ENCODE results near the gene LRRC47. TPM values are rescaled to one million over a fixed set of nuclear protein-coding genes. Genes with fewer than 3 reads are reported as not detected.

LRRC47 gene
- polyA plus RNA-seq, 1 of the 3 experiments (the other 2 are of a cell fraction), result 34.6 TPM

DNA sequence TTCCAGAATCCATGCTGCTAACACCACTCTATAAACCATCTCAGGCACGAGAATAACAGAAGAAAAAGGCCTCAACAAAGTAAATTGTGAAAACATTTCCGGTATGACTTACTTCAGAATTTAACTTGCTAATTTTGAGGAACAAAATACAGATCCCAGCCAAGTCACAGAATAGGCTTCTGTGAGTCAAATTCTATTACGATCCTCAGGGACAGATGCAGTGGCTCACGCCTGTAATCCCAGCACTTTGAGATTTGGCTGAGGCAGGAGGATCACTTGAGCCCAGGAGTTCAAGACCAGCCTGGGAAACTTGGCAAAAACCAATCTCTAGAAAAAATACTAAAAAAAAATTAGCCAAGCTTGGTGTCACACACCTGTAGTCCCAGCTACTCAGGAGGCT is 52.9 kb downstream of the LRRC47 start (continued):
- TF ChIP-seq, protein P1, sequence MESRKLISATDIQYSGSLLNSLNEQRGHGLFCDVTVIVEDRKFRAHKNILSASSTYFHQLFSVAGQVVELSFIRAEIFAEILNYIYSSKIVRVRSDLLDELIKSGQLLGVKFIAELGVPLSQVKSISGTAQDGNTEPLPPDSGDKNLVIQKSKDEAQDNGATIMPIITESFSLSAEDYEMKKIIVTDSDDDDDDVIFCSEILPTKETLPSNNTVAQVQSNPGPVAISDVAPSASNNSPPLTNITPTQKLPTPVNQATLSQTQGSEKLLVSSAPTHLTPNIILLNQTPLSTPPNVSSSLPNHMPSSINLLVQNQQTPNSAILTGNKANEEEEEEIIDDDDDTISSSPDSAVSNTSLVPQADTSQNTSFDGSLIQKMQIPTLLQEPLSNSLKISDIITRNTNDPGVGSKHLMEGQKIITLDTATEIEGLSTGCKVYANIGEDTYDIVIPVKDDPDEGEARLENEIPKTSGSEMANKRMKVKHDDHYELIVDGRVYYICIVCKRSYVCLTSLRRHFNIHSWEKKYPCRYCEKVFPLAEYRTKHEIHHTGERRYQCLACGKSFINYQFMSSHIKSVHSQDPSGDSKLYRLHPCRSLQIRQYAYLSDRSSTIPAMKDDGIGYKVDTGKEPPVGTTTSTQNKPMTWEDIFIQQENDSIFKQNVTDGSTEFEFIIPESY (IDR thresholded peaks at IDR 0.05; ENCODE audit: borderline replicate concordance, low read depth), result no peak
- no peak for TF ChIP-seq JUND (IDR thresholded peaks at IDR 0.05)
- no peak for TF ChIP-seq NFIC (IDR thresholded peaks at IDR 0.05; ENCODE audit: borderline replicate concordance)
- TF ChIP-seq EZH2phosphoT487 (IDR thresholded peaks at IDR 0.05; ENCODE audit: borderline replicate concordance, low read depth), result no peak
- no peak for TF ChIP-seq RAD21 (IDR thresholded peaks at IDR 0.05; ENCODE audit: low read length)

DNA sequence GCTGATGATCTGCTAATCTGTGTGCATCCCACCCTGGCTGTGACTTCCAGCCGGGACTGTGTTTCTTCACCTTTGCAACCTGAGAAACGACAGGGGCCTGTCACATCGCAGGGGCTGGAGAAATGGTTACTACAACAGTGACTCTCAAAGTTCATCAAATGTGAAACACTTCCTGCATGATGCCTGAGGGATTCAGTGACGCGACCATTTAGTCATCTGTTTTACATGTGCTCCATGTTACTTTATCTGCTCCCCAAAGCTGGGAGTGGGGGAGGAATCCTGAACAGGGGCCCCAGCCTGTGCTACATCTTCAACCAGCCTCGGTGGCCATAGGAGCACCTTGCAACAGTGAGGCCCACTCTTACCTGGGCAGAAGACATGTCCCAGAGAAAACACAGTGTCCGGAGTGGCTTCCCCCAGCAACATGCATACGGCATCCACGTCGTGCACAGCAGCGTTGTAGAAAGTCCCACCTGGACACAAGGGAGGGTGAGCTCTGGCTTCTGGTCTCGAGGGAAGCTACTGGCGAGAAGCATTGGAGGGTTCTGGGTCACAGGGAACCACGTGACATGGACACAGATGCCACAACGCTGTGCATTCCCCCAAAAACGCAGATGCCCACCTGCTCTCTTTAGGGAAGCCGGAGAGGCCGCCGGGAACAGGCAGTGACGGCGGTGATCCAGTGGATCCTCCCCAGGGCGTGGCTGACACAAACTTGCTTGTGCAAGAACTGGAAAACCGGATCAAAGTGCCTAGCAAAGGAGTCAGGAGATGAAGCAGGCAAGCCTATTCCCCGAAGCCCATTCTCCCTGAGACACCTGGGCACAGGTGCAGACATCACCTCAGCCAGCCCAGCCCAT is 53.6 kb downstream of the LRRC47 start:
- Histone ChIP-seq H3K27ac (ENCODE audit: low read depth in 2 of 2, low read length in 1 of 2) (no peak overlapping the region), H3K9me2 (no peaks in the 10 kb centered on the region), H3F3A (replicated peaks; ENCODE audit: insufficient read depth) (peaks cover 8% of the 10 kb centered on the region), H3K36me3 (replicated peaks in 1 of 2; ENCODE audit: control insufficient read depth in 1 of 2, insufficient read depth in 2 of 2, low read length in 1 of 2) (peaks cover 7 to 37% of the 10 kb centered on the region in 2 experiments), H3K4me3 (ENCODE audit: low read depth in 2 of 2, low read length in 1 of 2) (no peak overlapping the region), H3K79me2 (ENCODE audit: insufficient read depth) (peaks cover 2% of the 10 kb centered on the region; the same call in 1 of the 2 replicates), H3K4me1 (ENCODE audit: control insufficient read depth in 1 of 2, insufficient read depth in 2 of 2, low read depth in 1 of 2, low read length in 1 of 2) (peaks cover 0 to 27% of the 10 kb centered on the region in 2 experiments; a peak in 1 of 4 replicates), H3K9me3 (no peaks in the 10 kb centered on the region), H4K20me1 (ENCODE audit: insufficient read depth) (no peaks in the 10 kb centered on the region), H3K9ac (no peak overlapping the region), H2AFZ (ENCODE audit: low read depth) (no peak overlapping the region), H3K4me2 (no peak overlapping the region), H3K27me3 (ENCODE audit: insufficient read depth) (no peaks in the 10 kb centered on the region)
- CTCF ChIA-PET, result interaction anchor here (2.6 kb wide), 1 partner anchor 18 kb away, joined by 10 read pairs; no protein-coding TSS in a partner anchor
- WGBS (ENCODE audit: low lambda C conversion rate), result 75% methylated on average over 11 of the region's 24 CpGs
- DNase-seq, result no peak
- POLR2A ChIA-PET, result no interaction called here
- no peak for TF ChIP-seq RCOR1 (IDR thresholded peaks at IDR 0.05; ENCODE audit: low read length)
- TF ChIP-seq RAD21 (IDR thresholded peaks at IDR 0.05; ENCODE audit: low read length), result no peak
- no peak for TF ChIP-seq FOXJ3 (CRISPR knock-in tag; IDR thresholded peaks at IDR 0.05)
- TF ChIP-seq YY1 (IDR thresholded peaks at IDR 0.05; ENCODE audit: low read depth), result no peak
- no peak for TF ChIP-seq ELF1 (IDR thresholded peaks at IDR 0.05)
- TF ChIP-seq, protein P2, sequence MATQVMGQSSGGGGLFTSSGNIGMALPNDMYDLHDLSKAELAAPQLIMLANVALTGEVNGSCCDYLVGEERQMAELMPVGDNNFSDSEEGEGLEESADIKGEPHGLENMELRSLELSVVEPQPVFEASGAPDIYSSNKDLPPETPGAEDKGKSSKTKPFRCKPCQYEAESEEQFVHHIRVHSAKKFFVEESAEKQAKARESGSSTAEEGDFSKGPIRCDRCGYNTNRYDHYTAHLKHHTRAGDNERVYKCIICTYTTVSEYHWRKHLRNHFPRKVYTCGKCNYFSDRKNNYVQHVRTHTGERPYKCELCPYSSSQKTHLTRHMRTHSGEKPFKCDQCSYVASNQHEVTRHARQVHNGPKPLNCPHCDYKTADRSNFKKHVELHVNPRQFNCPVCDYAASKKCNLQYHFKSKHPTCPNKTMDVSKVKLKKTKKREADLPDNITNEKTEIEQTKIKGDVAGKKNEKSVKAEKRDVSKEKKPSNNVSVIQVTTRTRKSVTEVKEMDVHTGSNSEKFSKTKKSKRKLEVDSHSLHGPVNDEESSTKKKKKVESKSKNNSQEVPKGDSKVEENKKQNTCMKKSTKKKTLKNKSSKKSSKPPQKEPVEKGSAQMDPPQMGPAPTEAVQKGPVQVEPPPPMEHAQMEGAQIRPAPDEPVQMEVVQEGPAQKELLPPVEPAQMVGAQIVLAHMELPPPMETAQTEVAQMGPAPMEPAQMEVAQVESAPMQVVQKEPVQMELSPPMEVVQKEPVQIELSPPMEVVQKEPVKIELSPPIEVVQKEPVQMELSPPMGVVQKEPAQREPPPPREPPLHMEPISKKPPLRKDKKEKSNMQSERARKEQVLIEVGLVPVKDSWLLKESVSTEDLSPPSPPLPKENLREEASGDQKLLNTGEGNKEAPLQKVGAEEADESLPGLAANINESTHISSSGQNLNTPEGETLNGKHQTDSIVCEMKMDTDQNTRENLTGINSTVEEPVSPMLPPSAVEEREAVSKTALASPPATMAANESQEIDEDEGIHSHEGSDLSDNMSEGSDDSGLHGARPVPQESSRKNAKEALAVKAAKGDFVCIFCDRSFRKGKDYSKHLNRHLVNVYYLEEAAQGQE (IDR thresholded peaks at IDR 0.05; ENCODE audit: low read depth, low read length), result no peak
- no peak for TF ChIP-seq TAF1 (IDR thresholded peaks at IDR 0.05; ENCODE audit: borderline replicate concordance, low read depth, low read length)
- TF ChIP-seq NRF1 (IDR thresholded peaks at IDR 0.05; ENCODE audit: low read depth, low read length), result no peak
- TF ChIP-seq MXI1 (IDR thresholded peaks at IDR 0.05; ENCODE audit: low read depth, low read length), result no peak
- TF ChIP-seq EP300 (IDR thresholded peaks at IDR 0.05; ENCODE audit: borderline replicate concordance in 1 of 2, low read depth in 1 of 2, low read length in 1 of 2), result no peak

All from SK-N-SH (cell line).